Naive thymus-derived CD8-positive, alpha-beta T cell (primary cell): Measurements from ENCODE around the gene SCAPER. TPM values are rescaled to one million over a fixed set of nuclear protein-coding genes. Genes with fewer than 3 reads are reported as not detected.
A peak's percentile ranks its signal among the peaks of the same experiment; 100 is the strongest.

Source experiments
- ATAC-seq, 2 donors: fragments of 150-1000 bp; cut with Tn5 transposase in 1 of 2; sonication (Bioruptor Pico), chemical (Tn5 transposase) in 1 of 2; 1 replicate in 1 of 2; 2 replicates in 1 of 2; pipeline ENCODE4 v1.10.0; 2021; ENCODE audit warnings: mild to moderate bottlenecking in 2 of 2, moderate library complexity in 2 of 2
- POLR2A ChIA-PET: fragments of 350-600 bp; sonication (Branson Sonifier 250); formaldehyde crosslinking; loops from one replicate; lab custom pipeline; 2021; ENCODE audit warnings: antibody characterized with exemption; lab: Charles Lee
- DNase-seq, 10 donors: peaks; one replicate each; pipeline versions ENCODE4 v3.0.0 to v3.0.0-alpha.2; 2020 to 2022
- H3K27ac Mint-ChIP-seq, 10 donors: one replicate each; pipeline ENCODE4 v1.8.0; 2020 to 2022; ENCODE audit warnings: mild to moderate bottlenecking in 10 of 10, mixed read lengths in 10 of 10, moderate library complexity in 4 of 10, inconsistent platforms in 1 of 10
- H3K27me3 Mint-ChIP-seq, 5 donors: one replicate each; pipeline ENCODE4 v1.8.0; 2021 to 2022; ENCODE audit warnings: mixed read lengths in 5 of 5
- H3K36me3 Mint-ChIP-seq, 3 donors: one replicate each; pipeline ENCODE4 v1.8.0; 2020 to 2022; ENCODE audit warnings: mixed read lengths in 3 of 3, mild to moderate bottlenecking in 2 of 3, inconsistent platforms in 1 of 3
- H3K4me1 Mint-ChIP-seq, 4 donors: one replicate each; pipeline ENCODE4 v1.8.0; 2021 to 2022; ENCODE audit warnings: mixed read lengths in 4 of 4
- H3K4me3 Mint-ChIP-seq, 10 donors: one replicate each; pipeline ENCODE4 v1.8.0; 2020 to 2022; ENCODE audit warnings: mild to moderate bottlenecking in 10 of 10, mixed read lengths in 10 of 10, moderate library complexity in 6 of 10, inconsistent platforms in 1 of 10
- H3K9me3 Mint-ChIP-seq, 9 donors: one replicate each; pipeline ENCODE4 v1.8.0; 2020 to 2022; ENCODE audit warnings: mixed read lengths in 9 of 9, mild to moderate bottlenecking in 3 of 9, inconsistent platforms in 1 of 9, moderate library complexity in 1 of 9
- polyA plus RNA-seq, 3 donors: library from polyadenylated mRNA; unstranded; fragments of 300-500 nt; fragmentation: Illumina TruSeq; gene quantifications; one replicate each; pipeline ENCODE4 v1.2.3, GENCODE V29; 2021
- total RNA-seq, 8 experiments: library from RNA in 2 of 8; stranded (reverse) in 2 of 8; gene quantifications; one replicate each; pipeline ENCODE4 v1.2.3 and lab custom pipeline; 2021 to 2026

The SCAPER gene
- total and polyA plus RNA-seq, 5 experiments from 2014 or later = 12.3 to 58.5 (median 17.7) TPM

- Mint-ChIP-seq H3K4me3 (no peak overlapping the region), H3K36me3 (peaks cover 11 to 51% (median 17%) of the 10 kb centered on the region in 3 donors), H3K27ac (no peak overlapping the region), H3K27me3 (no peaks in the 10 kb centered on the region), H3K9me3 (peaks cover 0 to 15% (median 1%) of the 10 kb centered on the region in 9 donors), H3K4me1 (no peaks in the 10 kb centered on the region)
- DNase-seq (no peak), ATAC-seq (no peak)
- POLR2A ChIA-PET = no interaction called here
These were observed 222.3 kb downstream of the SCAPER start for GRCh38 chr15:76682833-76683232.

- Mint-ChIP-seq H3K36me3 (peaks cover 11 to 47% (median 17%) of the 10 kb centered on the region in 3 donors), H3K4me3 (no peak overlapping the region), H3K27ac (no peak overlapping the region), H3K4me1 (no peaks in the 10 kb centered on the region), H3K27me3 (no peaks in the 10 kb centered on the region), H3K9me3 (peaks cover 0 to 15% (median 0%) of the 10 kb centered on the region in 9 donors)
- POLR2A ChIA-PET = no interaction called here
- ATAC-seq (no peak), DNase-seq (no peak)
These were observed 222.9 kb downstream of the SCAPER start for GRCh38 chr15:76682259-76682658.

- no peak overlapping the region for H3K27ac Mint-ChIP-seq
- no peak overlapping the region for H3K4me3 Mint-ChIP-seq
- H3K36me3 Mint-ChIP-seq = peaks cover 3 to 31% (median 13%) of the 10 kb centered on the region in 3 donors
- DNase-seq (no peak), ATAC-seq (no peak)
- H3K9me3 Mint-ChIP-seq = peaks cover 0 to 4% (median 0%) of the 10 kb centered on the region in 9 donors
- no peaks in the 10 kb centered on the region for H3K4me1 Mint-ChIP-seq
- no peaks in the 10 kb centered on the region for H3K27me3 Mint-ChIP-seq
- POLR2A ChIA-PET = no interaction called here
These were observed 226.4 kb downstream of the SCAPER start for GRCh38 chr15:76678766-76679165.

- POLR2A ChIA-PET = no interaction called here
- Mint-ChIP-seq H3K4me3 (no peak overlapping the region), H3K4me1 (no peaks in the 10 kb centered on the region), H3K27ac (peak overlapping the region in 1 of 10 donors; percentile 19), H3K36me3 (peaks cover 0 to 9% (median 3%) of the 10 kb centered on the region in 3 donors), H3K27me3 (no peaks in the 10 kb centered on the region), H3K9me3 (no peaks in the 10 kb centered on the region)
- no peak for DNase-seq
- no peak for ATAC-seq
These were observed 230.3 kb downstream of the SCAPER start for GRCh38 chr15:76674883-76675282.

GRCh38 chr15:76669521-76670207 lies 235.5 kb downstream of the SCAPER start:
- no peak overlapping the region for H3K4me3 Mint-ChIP-seq
- ATAC-seq (no peak), DNase-seq (no peak)
- H3K36me3 Mint-ChIP-seq = peaks cover 13 to 22% (median 20%) of the 10 kb centered on the region in 3 donors
- H3K4me1 Mint-ChIP-seq = peaks cover 0 to 2% (median 0%) of the 10 kb centered on the region in 4 donors
- no peaks in the 10 kb centered on the region for H3K9me3 Mint-ChIP-seq
- H3K27ac Mint-ChIP-seq = no peak overlapping the region
- H3K27me3 Mint-ChIP-seq = no peaks in the 10 kb centered on the region
- POLR2A ChIA-PET = no interaction called here

- ATAC-seq (no peak), DNase-seq (no peak)
- H3K36me3 Mint-ChIP-seq = peaks cover 19 to 28% (median 25%) of the 10 kb centered on the region in 3 donors
- H3K27me3 Mint-ChIP-seq = no peaks in the 10 kb centered on the region
- H3K4me1 Mint-ChIP-seq = peaks cover 0 to 2% (median 0%) of the 10 kb centered on the region in 4 donors
- H3K27ac Mint-ChIP-seq = no peak overlapping the region
- H3K9me3 Mint-ChIP-seq = no peaks in the 10 kb centered on the region
- no peak overlapping the region for H3K4me3 Mint-ChIP-seq
- POLR2A ChIA-PET = no interaction called here
These were observed 236.2 kb downstream of the SCAPER start for GRCh38 chr15:76668900-76669299.

- DNase-seq (no peak), ATAC-seq (no peak)
- POLR2A ChIA-PET = no interaction called here
- no peaks in the 10 kb centered on the region for H3K27me3 Mint-ChIP-seq
- H3K4me3 Mint-ChIP-seq = no peak overlapping the region
- H3K9me3 Mint-ChIP-seq = no peaks in the 10 kb centered on the region
- peaks cover 0 to 2% (median 0%) of the 10 kb centered on the region in 4 donors for H3K4me1 Mint-ChIP-seq
- peak overlapping the region in 1 of 10 donors; percentile 25 for H3K27ac Mint-ChIP-seq
- peaks cover 22 to 34% (median 31%) of the 10 kb centered on the region in 3 donors for H3K36me3 Mint-ChIP-seq
These were observed 237.0 kb downstream of the SCAPER start for GRCh38 chr15:76667943-76668715.

GRCh38 chr15:76664895-76665294 lies 240.2 kb downstream of the SCAPER start:
- DNase-seq (no peak), ATAC-seq (no peak)
- no peaks in the 10 kb centered on the region for H3K27me3 Mint-ChIP-seq
- H3K36me3 Mint-ChIP-seq = peaks cover 40 to 54% (median 49%) of the 10 kb centered on the region in 3 donors
- POLR2A ChIA-PET = no interaction called here
- H3K4me3 Mint-ChIP-seq = no peak overlapping the region
- no peak overlapping the region for H3K27ac Mint-ChIP-seq
- peaks cover 0 to 2% (median 0%) of the 10 kb centered on the region in 4 donors for H3K4me1 Mint-ChIP-seq
- H3K9me3 Mint-ChIP-seq = peaks cover 0 to 13% (median 0%) of the 10 kb centered on the region in 9 donors

GRCh38 chr15:76664411-76664810 lies 240.7 kb downstream of the SCAPER start:
- ATAC-seq (no peak), DNase-seq (no peak)
- Mint-ChIP-seq H3K9me3 (peaks cover 0 to 16% (median 0%) of the 10 kb centered on the region in 9 donors), H3K27ac (no peak overlapping the region), H3K27me3 (no peaks in the 10 kb centered on the region), H3K4me1 (peaks cover 0 to 2% (median 0%) of the 10 kb centered on the region in 4 donors), H3K36me3 (peaks cover 44 to 59% (median 54%) of the 10 kb centered on the region in 3 donors), H3K4me3 (no peak overlapping the region)
- POLR2A ChIA-PET = no interaction called here

- POLR2A ChIA-PET = no interaction called here
These were observed 241.6 kb downstream of the SCAPER start for GRCh38 chr15:76663529-76663928.

GRCh38 chr15:76648732-76649444 lies 256.3 kb downstream of the SCAPER start:
- peaks cover 25 to 63% (median 60%) of the 10 kb centered on the region in 3 donors for H3K36me3 Mint-ChIP-seq
- peaks cover 0 to 9% (median 7%) of the 10 kb centered on the region in 9 donors for H3K9me3 Mint-ChIP-seq
- ATAC-seq (no peak), DNase-seq (no peak)
- H3K4me1 Mint-ChIP-seq = peaks cover 0 to 6% (median 4%) of the 10 kb centered on the region in 4 donors
- H3K27me3 Mint-ChIP-seq = no peaks in the 10 kb centered on the region
- no peak overlapping the region for H3K27ac Mint-ChIP-seq
- POLR2A ChIA-PET = no interaction called here
- no peak overlapping the region for H3K4me3 Mint-ChIP-seq

More at GRCh38 chr15:76663529-76663928, 241.6 kb downstream of the SCAPER start:
- DNase-seq (no peak), ATAC-seq (no peak)
- Mint-ChIP-seq H3K27me3 (no peaks in the 10 kb centered on the region), H3K27ac (no peak overlapping the region), H3K36me3 (peaks cover 44 to 68% (median 63%) of the 10 kb centered on the region in 3 donors), H3K4me1 (peaks cover 0 to 3% (median 0%) of the 10 kb centered on the region in 4 donors), H3K9me3 (peaks cover 0 to 16% (median 0%) of the 10 kb centered on the region in 9 donors), H3K4me3 (no peak overlapping the region)

- Mint-ChIP-seq H3K9me3 (peaks cover 0 to 9% (median 4%) of the 10 kb centered on the region in 9 donors), H3K27me3 (no peaks in the 10 kb centered on the region), H3K4me1 (peaks cover 0 to 4% (median 0%) of the 10 kb centered on the region in 4 donors), H3K27ac (no peak overlapping the region), H3K36me3 (peaks cover 21 to 62% (median 59%) of the 10 kb centered on the region in 3 donors), H3K4me3 (no peak overlapping the region)
- no peak for DNase-seq
- ATAC-seq = no peak
- POLR2A ChIA-PET = no interaction called here
These were observed 257.5 kb downstream of the SCAPER start for GRCh38 chr15:76647612-76648011.
